GM18517 (cell line): ENCODE measurements around the gene DEPDC1B.
"Not testable (repeated sequence)": the region's sequence is repeated elsewhere in the genome, so short reads cannot be mapped to it uniquely, and the experiment has no call there.

Experiments used
- ATAC-seq: cut with Tn5 transposase; IDR thresholded peaks from one replicate; pipeline ENCODE4 v1.9.1; 2021; ENCODE audit warnings: mild to moderate bottlenecking, moderate library complexity; ENCODE audit not compliant: unreplicated experiment

DEPDC1B gene, protein sequence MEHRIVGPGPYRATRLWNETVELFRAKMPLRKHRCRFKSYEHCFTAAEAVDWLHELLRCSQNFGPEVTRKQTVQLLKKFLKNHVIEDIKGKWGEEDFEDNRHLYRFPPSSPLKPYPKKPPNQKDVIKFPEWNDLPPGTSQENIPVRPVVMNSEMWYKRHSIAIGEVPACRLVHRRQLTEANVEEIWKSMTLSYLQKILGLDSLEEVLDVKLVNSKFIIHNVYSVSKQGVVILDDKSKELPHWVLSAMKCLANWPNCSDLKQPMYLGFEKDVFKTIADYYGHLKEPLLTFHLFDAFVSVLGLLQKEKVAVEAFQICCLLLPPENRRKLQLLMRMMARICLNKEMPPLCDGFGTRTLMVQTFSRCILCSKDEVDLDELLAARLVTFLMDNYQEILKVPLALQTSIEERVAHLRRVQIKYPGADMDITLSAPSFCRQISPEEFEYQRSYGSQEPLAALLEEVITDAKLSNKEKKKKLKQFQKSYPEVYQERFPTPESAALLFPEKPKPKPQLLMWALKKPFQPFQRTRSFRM

GRCh38 chr5:60699609-60700415 lies at the start of gene DEPDC1B:
Gene DEPDC1B, minus strand, starts transcription at chr5:60700166. Its CDS starts 73 bp downstream, at chr5:60700093.
- ATAC-seq, result peak; percentile 87

DNA sequence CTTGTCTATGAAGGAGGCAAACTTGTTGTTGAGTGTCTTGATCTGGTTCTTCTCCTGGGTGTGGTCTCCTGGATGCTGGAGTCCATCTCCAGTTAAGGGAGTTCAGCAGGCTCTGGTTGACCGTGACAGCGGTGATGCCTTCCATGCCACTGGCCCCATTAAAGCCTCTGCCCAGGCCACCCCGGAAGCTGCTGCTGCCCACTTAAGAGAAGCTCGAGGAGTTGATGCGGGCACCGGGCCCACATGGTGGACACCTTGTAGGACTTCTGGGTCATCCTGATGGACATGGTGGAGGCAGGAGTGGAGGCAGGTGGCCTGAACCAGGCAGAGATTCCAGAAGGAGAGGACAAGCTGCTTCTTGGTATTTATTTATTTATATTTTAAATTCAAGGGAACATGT lies 44.7 kb upstream of the DEPDC1B start:
- no peak for ATAC-seq

DNA sequence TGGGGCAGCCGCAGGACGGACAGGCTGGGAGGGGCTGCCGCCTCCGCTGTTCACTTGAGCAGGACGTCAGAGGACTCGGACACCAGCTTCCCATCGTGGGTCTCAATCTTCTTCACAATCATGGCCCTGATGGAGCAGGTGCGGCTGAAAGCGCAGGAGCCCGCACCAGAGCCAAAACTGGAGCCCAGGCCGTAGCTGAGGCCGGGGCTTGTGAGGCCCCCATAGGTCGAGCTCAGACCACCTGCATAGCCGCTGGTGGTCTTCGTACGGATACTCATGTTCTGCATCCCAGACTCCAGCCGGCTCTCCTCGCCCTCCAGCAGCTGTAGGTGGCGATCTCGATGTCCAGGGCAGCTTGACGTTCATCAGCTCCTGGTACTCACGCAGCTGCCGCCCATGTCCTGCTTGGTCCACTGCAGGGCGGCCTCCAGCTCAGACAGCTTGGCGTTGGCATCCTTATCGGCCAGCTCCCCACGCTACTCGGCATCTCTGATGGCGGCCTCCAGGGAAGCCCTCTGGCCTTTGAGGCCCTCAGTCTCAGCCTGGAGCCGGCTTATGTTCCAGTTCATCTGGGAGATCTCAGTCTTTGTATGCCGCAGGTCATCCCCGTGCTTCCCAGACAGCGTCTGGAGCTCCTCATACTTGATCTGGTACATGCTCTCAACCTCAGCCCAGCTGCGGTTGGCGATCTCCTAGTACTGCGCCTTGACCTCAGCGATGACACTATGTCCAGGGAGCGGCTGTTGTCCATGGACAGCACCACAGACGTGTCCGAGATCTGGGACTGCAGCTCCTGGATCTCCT lies 43.7 kb upstream of the DEPDC1B start:
- no peak for ATAC-seq

DNA sequence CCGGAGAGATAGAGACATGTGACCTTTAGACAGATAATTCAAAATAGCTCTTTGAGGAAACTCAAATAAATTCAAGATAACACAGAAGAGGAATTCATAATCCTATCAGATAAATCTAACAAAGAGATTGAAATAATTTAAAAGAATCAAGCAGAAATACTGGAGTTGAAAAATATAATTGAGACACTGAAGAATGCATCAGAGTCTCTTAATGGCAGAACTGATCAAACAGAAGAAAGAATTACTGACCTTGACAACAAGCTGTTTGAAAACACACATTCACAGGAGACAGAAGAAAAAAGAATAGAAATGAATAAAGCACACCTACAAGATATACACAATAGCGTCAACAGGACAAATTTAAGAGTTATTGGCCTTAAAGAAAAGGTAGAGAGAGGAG lies 40.4 kb upstream of the DEPDC1B start:
- no peak for ATAC-seq

- ATAC-seq, result no peak
Measured at GRCh38 chr5:60738933-60739332, 39.0 kb upstream of the DEPDC1B start.

- ATAC-seq, result no peak
Measured at GRCh38 chr5:60738461-60738860, 38.5 kb upstream of the DEPDC1B start.

DNA sequence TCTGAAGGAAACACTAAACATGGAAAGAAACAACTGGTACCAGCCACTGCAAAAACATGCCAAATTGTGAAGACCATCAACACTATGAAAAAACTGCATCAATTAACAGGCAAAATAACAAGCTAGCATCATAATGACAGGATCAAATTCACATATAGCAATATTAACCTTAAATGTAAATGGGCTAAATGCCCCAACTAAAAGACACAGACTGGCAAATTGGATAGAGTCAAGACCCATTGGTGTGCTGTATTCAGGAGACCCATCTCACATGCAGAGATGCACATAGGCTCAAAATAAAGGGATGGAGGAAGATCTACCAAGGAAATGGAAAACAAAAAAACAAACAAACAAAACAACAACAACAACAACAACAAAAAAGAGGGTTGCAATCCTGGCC lies 30.9 kb upstream of the DEPDC1B start:
- ATAC-seq, result not testable (repeated sequence)

DNA sequence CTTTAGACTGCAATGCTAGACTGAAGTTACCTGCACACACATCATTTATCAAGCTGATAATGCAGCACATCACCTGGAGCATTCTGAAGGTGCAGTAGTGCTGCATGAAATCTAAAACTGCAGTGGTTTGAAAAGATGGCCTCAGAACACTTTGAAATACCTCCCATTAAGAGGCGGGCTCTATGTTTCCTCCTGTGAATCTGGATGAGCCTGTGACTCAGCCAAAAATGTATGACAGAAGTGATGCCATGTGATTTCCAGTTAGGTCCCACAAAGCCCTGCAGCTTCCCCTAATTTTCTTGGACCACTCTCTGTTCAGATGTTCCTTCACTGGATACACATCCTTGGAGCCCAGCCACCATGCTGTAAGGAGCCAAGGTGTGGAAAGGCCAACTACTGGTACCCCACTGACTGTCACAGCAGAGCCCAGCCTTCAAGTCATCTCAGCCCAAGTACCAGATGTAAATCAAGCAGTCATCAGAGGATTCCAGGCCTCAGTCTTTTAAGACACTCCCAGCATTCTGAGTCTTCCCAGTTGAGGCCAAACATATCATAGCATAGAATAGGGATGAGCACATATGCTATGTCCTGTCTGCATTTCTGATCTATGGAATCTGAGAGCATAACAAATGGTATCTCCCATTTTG lies 27.2 kb upstream of the DEPDC1B start:
- ATAC-seq, result no peak

- ATAC-seq, result no peak
Measured at GRCh38 chr5:60724126-60724525, 24.2 kb upstream of the DEPDC1B start.

DNA sequence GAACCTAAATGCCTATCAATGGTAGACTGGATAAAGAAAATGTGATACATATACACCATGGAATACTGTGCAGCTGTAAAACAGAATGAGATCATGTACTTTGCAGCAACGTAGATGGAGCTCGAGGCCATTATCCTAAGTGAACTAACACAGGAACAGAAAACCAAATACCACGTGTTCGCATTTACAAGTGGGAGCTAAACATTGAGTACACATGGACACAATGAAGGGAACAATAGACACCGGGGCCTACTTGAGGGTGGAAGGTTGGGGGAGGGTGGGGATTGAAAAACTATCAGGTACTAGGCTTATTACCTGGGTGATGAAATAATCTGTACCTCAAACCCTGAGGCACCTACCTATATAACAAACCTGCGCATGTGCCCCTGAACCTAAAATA lies 22.4 kb upstream of the DEPDC1B start:
- ATAC-seq, result no peak

DNA sequence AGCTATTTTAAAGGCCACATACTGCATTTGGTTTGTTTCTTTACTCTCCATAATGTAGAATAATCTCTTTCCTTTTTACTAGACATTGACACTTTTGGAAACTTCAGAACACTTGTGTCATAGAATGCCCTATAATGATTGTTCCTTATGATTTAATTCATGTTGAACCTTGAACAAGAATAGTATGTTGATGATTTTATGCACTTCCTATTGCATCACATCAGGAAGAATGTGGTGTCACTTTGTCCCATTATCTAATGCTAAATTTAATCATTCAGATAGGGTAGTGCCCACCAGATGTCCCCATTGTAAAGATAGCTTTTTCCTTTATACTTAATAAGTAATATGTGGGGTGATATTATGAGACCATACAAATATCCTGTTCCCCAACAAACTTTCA lies 19.4 kb upstream of the DEPDC1B start:
- no peak for ATAC-seq

DNA sequence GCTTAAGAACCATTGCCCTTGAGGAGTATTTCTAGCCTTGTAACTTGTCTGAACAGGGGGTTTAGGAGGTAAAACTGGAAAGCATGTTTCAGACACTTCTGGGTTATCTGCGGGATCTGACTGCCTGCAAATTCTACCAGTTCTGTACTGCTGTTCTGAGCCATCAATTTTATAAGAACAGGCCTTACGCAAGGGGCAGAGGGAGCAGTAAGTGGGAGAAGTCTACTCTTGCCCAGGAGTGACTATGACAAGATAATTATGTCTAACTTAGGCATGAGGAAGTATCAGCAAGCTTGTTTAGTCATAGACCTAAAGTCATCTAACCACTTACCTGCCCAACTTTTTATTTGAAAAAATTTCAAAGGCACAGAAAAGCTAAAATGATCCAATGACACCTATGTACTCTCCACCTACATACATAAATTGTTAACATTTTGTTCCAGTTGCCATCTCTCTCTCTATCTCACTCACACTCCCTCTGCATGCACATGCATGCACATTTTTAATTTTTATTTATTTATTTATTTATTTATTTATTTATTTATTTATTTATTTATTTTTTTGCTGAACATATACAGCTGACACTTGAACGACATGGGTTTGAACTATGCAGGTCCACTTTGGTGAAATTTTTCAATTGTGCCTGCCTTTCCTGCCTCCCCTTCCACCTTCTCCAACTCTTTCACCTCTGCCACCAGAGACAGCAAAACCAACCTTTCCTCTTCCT lies 18.4 kb upstream of the DEPDC1B start:
- no peak for ATAC-seq

GRCh38 chr5:60715201-60715928 lies 15.4 kb upstream of the DEPDC1B start:
- ATAC-seq, result not testable (repeated sequence)

DNA sequence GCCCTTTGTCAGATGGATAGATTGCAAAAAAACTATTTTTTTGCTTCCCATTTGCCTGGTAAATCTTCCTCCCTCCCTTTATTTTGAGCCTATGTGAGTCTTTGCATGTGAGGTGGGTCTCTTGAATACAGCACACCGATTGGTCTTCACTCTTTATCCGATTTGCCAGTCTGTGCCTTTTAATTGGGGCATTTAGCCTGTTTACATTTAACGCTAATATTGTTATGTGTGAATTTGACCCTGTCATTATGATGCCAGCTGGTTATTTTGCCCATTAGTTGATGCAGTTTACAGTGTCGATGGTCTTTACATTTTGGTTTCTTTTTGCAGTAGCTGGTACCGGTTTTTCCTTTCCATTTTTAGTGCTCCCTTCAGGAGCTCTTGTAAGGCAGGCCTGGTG lies 13.0 kb upstream of the DEPDC1B start:
- ATAC-seq, result no peak

- ATAC-seq, result not testable (repeated sequence)
Measured at GRCh38 chr5:60711892-60712291, 11.9 kb upstream of the DEPDC1B start.

- no peak for ATAC-seq
Measured at GRCh38 chr5:60710362-60710761, 10.4 kb upstream of the DEPDC1B start.

DNA sequence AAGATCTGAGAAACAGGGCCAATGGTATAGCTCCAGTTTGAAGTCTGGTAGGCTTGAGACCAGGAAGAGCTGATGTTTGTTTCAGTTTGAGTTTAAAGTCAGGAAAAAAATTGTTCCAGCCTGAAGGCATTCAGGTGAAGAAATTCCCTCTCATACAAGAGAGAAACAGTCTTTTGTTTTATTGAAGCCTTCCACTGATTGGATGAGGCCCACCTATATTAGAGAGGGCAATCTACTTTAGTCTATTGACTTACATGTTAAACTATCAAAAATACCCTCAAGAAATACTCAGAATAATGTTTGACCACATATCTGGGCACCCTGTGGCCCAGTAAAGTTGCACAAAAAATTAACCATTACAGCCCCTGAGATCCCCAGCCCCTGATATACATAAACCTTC lies 5.2 kb upstream of the DEPDC1B start:
- no peak for ATAC-seq

DNA sequence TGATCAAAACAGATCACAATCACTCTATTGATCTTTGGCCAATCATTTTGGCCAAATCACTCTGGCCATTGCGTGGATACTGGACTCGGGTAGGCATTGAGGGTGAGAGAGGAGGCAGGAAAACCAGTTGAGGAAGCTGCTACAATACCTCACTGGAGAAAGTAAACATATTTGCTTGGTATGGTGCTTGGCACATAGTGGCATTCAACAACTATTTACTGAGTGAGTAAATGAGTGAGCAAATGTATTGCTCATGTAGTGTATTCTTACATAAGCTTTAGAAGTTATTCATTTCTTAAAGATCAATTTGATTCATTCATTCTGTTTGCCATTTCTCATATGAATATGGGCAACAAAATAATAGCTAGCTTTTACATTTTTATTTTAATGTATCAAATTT lies 4.0 kb upstream of the DEPDC1B start:
- ATAC-seq, result no peak

GRCh38 chr5:60701321-60701968 lies 1.5 kb upstream of the DEPDC1B start:
- no peak for ATAC-seq
